H1 (cell line): Measurements from ENCODE around the gene NCAPD2. TPM values are rescaled to one million over a fixed set of nuclear protein-coding genes. Genes with fewer than 3 reads are reported as not detected.

ENCODE experiments used
- BACH1 ChIP-seq: IDR thresholded peaks from 2 replicates; pipeline ENCODE4 v1.6.1; 2012; ENCODE audit warnings: low read length, improper control_type of control experiment
- CHD2 ChIP-seq: IDR thresholded peaks from 2 replicates; pipeline ENCODE4 v1.6.1; 2012; ENCODE audit warnings: low read length, improper control_type of control experiment
- EGR1 ChIP-seq: IDR thresholded peaks from 2 replicates; pipeline ENCODE4 v1.6.1; 2011; ENCODE audit warnings: low read depth, low read length, borderline replicate concordance
- GTF2F1 ChIP-seq: IDR thresholded peaks from 2 replicates; pipeline ENCODE4 v1.6.1; 2012; ENCODE audit warnings: low read depth, low read length, improper control_type of control experiment, borderline replicate concordance
- HDAC2 ChIP-seq, 2 experiments: fragments of 300-600 bp in 1 of 2; sonication (generic) in 1 of 2; IDR thresholded peaks; 2 replicates each; pipeline ENCODE4 v1.6.1; 2011 to 2012; ENCODE audit warnings: low read depth in 2 of 2, low read length in 2 of 2, mild to moderate bottlenecking in 2 of 2, moderate library complexity in 2 of 2, borderline replicate concordance in 1 of 2, inconsistent platforms in 1 of 2
- KDM4A ChIP-seq: IDR thresholded peaks from one replicate; pipeline ENCODE4 v1.7.1; 2012; ENCODE audit warnings: low read depth, mild to moderate bottlenecking, moderate library complexity, low read length, inconsistent platforms; ENCODE audit not compliant: severe bottlenecking
- POU5F1 ChIP-seq: IDR thresholded peaks from 2 replicates; pipeline ENCODE4 v1.6.1; 2011; ENCODE audit warnings: low read depth, mild to moderate bottlenecking, low read length, moderate library complexity
- RBBP5 ChIP-seq: IDR thresholded peaks from 2 replicates; pipeline ENCODE4 v1.7.1; 2012; ENCODE audit warnings: low read depth, mild to moderate bottlenecking, inconsistent platforms, low read length, moderate library complexity, borderline replicate concordance
- RNF2 ChIP-seq: fragments of 200-900, 300-1000 bp; sonication (generic); IDR thresholded peaks from 2 replicates; pipeline ENCODE4 v1.7.1; 2016; ENCODE audit warnings: borderline replicate concordance, low read depth, mild to moderate bottlenecking, antibody characterized with exemption, low read length; ENCODE audit not compliant: poor library complexity, severe bottlenecking; ENCODE audit errors: missing control alignments
- SAP30 ChIP-seq: fragments of 300-600 bp; sonication (generic); IDR thresholded peaks from 2 replicates; pipeline ENCODE4 v1.7.1; 2012; ENCODE audit warnings: low read length, moderate library complexity, mild to moderate bottlenecking, inconsistent platforms; ENCODE audit not compliant: insufficient read depth, insufficient replicate concordance
- SIN3A ChIP-seq, 2 experiments: IDR thresholded peaks in 1 of 2; conservative IDR thresholded peaks in 1 of 2; 2 replicates each; pipeline ENCODE4 v1.6.1; 2011 to 2012; ENCODE audit warnings: low read length in 2 of 2, improper control_type of control experiment in 1 of 2, low read depth in 1 of 2, mild to moderate bottlenecking in 1 of 2
- SP2 ChIP-seq: IDR thresholded peaks from 2 replicates; pipeline ENCODE4 v1.6.1; 2012; ENCODE audit warnings: mild to moderate bottlenecking, low read length, inconsistent platforms
- TAF7 ChIP-seq: optimal IDR thresholded peaks from 2 replicates; pipeline ENCODE3; 2011; ENCODE audit warnings: low read depth, mild to moderate bottlenecking, inconsistent platforms, low read length, moderate library complexity, borderline replicate concordance
- TEAD4 ChIP-seq: IDR thresholded peaks from 2 replicates; pipeline ENCODE4 v1.6.1; 2012; ENCODE audit warnings: low read depth, low read length, inconsistent platforms, mixed read lengths
- polyA plus RNA-seq, 7 experiments: library from polyadenylated mRNA; depleted of rRNA in 3 of 7; stranded (reverse) in 5 of 7; unstranded in 2 of 7; fragments of >200 nt in 5 of 7; fragments of 200-250 nt in 2 of 7; gene quantifications; 1 replicate in 5 of 7; 2 replicates in 1 of 7; 4 replicates in 1 of 7; pipeline versions ENCODE4 v1.2.1 to v1.2.3, GENCODE V29; 2011 to 2013; ENCODE audit warnings: missing spikeins in 2 of 7, mixed read lengths in 2 of 7
- total RNA-seq: library from RNA; stranded (reverse); fragmentation: NEBNext Ultra II Directional; extraction: Animal tissue kit (Norgen Biotek cat#: 25700); gene quantifications from 2 replicates; pipeline ENCODE4 v1.2.1, GENCODE V29; 2021
- TF ChIP-seq, protein P1 (sequence below): IDR thresholded peaks from 2 replicates; pipeline ENCODE4 v1.6.1; 2011; ENCODE audit warnings: low read length, improper control_type of control experiment
- TF ChIP-seq, protein P2 (sequence below): IDR thresholded peaks from 2 replicates; pipeline ENCODE4 v1.6.1; 2012; ENCODE audit warnings: inconsistent platforms
- TF ChIP-seq, protein P3 (sequence below), 3 experiments: IDR thresholded peaks; 1 replicate in 2 of 3; 2 replicates in 1 of 3; pipeline versions ENCODE4 v1.5.1 to v1.6.1; 2011; ENCODE audit warnings: low read length in 3 of 3, mild to moderate bottlenecking in 3 of 3, inconsistent platforms in 2 of 3, low read depth in 1 of 3, moderate library complexity in 1 of 3; ENCODE audit not compliant: insufficient read depth in 1 of 3; ENCODE audit errors: control extremely low read depth in 1 of 3

Gene NCAPD2
- total and polyA plus RNA-seq, 2 of the 8 experiments (the other 6 are each of a cell fraction or from before 2014, with no cell fraction given), result 55.8 to 132 TPM

DNA sequence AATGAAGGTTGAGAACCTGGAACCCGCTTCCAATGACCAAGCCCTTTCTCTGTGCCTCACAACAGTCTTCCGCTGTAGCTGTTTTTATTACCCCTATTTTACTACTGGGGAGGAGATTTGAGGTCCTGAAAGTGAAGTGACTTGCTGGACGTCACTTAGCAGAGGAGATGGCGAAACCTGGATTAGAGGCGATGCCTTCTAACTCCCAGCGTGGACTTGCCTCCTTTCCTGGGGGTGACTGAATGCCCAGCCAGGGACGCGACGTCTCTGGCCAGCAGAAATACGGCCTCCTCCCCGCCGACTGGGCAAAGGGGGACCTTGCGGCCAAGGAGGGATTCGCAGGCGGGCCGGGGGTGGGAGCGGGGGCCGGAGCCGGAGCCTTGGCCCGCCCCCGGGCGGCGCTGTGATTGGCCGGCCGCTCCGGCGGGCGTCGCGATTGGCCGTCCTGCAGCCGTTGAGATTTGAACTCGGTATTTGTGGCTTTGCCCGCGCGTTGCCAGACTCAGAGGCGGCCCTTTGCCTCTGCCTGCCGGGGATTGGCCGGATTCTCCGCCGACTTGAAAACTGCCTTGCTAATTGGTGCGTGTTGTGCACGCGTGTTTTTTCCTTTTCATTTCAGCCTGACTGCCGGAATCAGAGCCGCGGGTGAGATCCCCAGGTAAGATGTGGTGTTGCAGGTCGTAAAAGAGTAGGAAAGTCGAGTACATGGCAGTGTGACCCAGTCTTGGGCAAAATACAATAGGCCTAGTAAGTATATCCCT lies at the start of gene NCAPD2 (continued):
- TF ChIP-seq, protein P1, sequence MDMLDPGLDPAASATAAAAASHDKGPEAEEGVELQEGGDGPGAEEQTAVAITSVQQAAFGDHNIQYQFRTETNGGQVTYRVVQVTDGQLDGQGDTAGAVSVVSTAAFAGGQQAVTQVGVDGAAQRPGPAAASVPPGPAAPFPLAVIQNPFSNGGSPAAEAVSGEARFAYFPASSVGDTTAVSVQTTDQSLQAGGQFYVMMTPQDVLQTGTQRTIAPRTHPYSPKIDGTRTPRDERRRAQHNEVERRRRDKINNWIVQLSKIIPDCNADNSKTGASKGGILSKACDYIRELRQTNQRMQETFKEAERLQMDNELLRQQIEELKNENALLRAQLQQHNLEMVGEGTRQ, result no peak
- peak; percentile 62; the same call in 1 of the 2 replicates for TF ChIP-seq EGR1
- TF ChIP-seq HDAC2 (IDR thresholded peaks at IDR 0.05; ENCODE audit: borderline replicate concordance in 1 of 2, low read depth in 2 of 2, low read length in 2 of 2), result peak; percentile 83 to 96; a peak in 3 of 4 replicates
- TF ChIP-seq SIN3A (conservative IDR thresholded peaks at IDR 0.05 in 1 of 2, IDR thresholded peaks at IDR 0.05 in 1 of 2; ENCODE audit: low read depth in 1 of 2, low read length in 2 of 2), result peak; percentile 87; a peak in 2 of 4 replicates
- peak; percentile 85 for TF ChIP-seq BACH1
- TF ChIP-seq SAP30, result peak; percentile 34
- TF ChIP-seq, protein P2, sequence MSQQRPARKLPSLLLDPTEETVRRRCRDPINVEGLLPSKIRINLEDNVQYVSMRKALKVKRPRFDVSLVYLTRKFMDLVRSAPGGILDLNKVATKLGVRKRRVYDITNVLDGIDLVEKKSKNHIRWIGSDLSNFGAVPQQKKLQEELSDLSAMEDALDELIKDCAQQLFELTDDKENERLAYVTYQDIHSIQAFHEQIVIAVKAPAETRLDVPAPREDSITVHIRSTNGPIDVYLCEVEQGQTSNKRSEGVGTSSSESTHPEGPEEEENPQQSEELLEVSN, result peak; percentile 30; the same call in 1 of the 2 replicates
- TF ChIP-seq, protein P3, sequence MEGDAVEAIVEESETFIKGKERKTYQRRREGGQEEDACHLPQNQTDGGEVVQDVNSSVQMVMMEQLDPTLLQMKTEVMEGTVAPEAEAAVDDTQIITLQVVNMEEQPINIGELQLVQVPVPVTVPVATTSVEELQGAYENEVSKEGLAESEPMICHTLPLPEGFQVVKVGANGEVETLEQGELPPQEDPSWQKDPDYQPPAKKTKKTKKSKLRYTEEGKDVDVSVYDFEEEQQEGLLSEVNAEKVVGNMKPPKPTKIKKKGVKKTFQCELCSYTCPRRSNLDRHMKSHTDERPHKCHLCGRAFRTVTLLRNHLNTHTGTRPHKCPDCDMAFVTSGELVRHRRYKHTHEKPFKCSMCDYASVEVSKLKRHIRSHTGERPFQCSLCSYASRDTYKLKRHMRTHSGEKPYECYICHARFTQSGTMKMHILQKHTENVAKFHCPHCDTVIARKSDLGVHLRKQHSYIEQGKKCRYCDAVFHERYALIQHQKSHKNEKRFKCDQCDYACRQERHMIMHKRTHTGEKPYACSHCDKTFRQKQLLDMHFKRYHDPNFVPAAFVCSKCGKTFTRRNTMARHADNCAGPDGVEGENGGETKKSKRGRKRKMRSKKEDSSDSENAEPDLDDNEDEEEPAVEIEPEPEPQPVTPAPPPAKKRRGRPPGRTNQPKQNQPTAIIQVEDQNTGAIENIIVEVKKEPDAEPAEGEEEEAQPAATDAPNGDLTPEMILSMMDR (IDR thresholded peaks at IDR 0.05; ENCODE audit: control extremely low read depth in 1 of 3, insufficient read depth in 1 of 3, low read depth in 1 of 3, low read length in 3 of 3), result peak in 2 of 3 experiments; percentile 12 to 19; a peak in 2 of 4 replicates
- peak; percentile 24; the same call in 1 of the 2 replicates for TF ChIP-seq CHD2
- TF ChIP-seq RNF2, result no peak
- TF ChIP-seq SP2, result peak; percentile 21; the same call in 1 of the 2 replicates
- no peak for TF ChIP-seq GTF2F1
- TF ChIP-seq RBBP5, result 0 out of 2 replicates have a peak, but pooled peaks have one; percentile 58
- TF ChIP-seq TAF7, result peak; percentile 67
- peak; percentile 48 for TF ChIP-seq KDM4A
- TF ChIP-seq POU5F1, result no peak
- TF ChIP-seq TEAD4, result 0 out of 2 replicates have a peak, but pooled peaks have one; percentile 16
